GM23338 (cell line): Measurements from ENCODE around the gene SMIM28. TPM values are rescaled to one million over a fixed set of nuclear protein-coding genes. Genes with fewer than 3 reads are reported as not detected.

ENCODE experiments used
- ATAC-seq: fragments of 200-7000 bp; cut with Tn5 transposase; 3 replicates; pipeline ENCODE4 v1.9.1; 2020
- DNase-seq: peaks from one replicate; pipeline ENCODE4 v3.0.0-alpha.2; 2015; ENCODE audit warnings: low spot score
- H2AFZ ChIP-seq: fragments of 200-600 bp; sonication (generic); 2 replicates; pipeline ENCODE4 v1.8.0; 2016; ENCODE audit warnings: antibody characterized with exemption, mild to moderate bottlenecking, moderate library complexity
- H3F3A ChIP-seq: fragments of 200-600 bp; sonication (generic); replicated peaks from 2 replicates; pipeline ENCODE4 v1.8.0; 2017; ENCODE audit warnings: antibody characterized with exemption, mixed run types, low read depth
- H3K27ac ChIP-seq: fragments of 200-600 bp; sonication (generic); 2 replicates; pipeline ENCODE4 v1.6.1; 2016; ENCODE audit warnings: low read depth
- H3K27me3 ChIP-seq: fragments of 200-600 bp; sonication (generic); 2 replicates; pipeline ENCODE4 v1.8.0; 2016; ENCODE audit warnings: mild to moderate bottlenecking, mixed run types, moderate library complexity; ENCODE audit not compliant: insufficient read depth
- H3K36me3 ChIP-seq: fragments of 200-600 bp; sonication (generic); 2 replicates; pipeline ENCODE4 v1.8.0; 2016; ENCODE audit warnings: mild to moderate bottlenecking; ENCODE audit not compliant: insufficient read depth
- H3K4me1 ChIP-seq: fragments of 200-600 bp; sonication (generic); 2 replicates; pipeline ENCODE4 v1.8.0; 2016; ENCODE audit warnings: mild to moderate bottlenecking, moderate library complexity; ENCODE audit not compliant: insufficient read depth
- H3K4me2 ChIP-seq: fragments of 200-600 bp; sonication (generic); 2 replicates; pipeline ENCODE4 v1.7.1; 2017; ENCODE audit warnings: mixed run types
- H3K4me3 ChIP-seq: fragments of 200-600 bp; sonication (generic); 2 replicates; pipeline ENCODE4 v1.6.1; 2016; ENCODE audit warnings: mixed run types
- H3K79me2 ChIP-seq: fragments of 200-600 bp; sonication (generic); replicated peaks from 2 replicates; pipeline ENCODE4 v1.8.0; 2017; ENCODE audit warnings: mild to moderate bottlenecking; ENCODE audit not compliant: insufficient read depth
- H3K9me2 ChIP-seq: fragments of 200-600 bp; sonication (generic); 2 replicates; pipeline ENCODE4 v1.8.0; 2017; ENCODE audit not compliant: insufficient read depth
- H4K20me1 ChIP-seq: fragments of 200-600 bp; sonication (generic); replicated peaks from 2 replicates; pipeline ENCODE4 v1.8.0; 2017; ENCODE audit warnings: mild to moderate bottlenecking; ENCODE audit not compliant: insufficient read depth
- H3K27ac Mint-ChIP-seq: 2 replicates; pipeline ENCODE4 v1.8.0; 2020; ENCODE audit warnings: inconsistent platforms, mild to moderate bottlenecking, moderate library complexity, mixed read lengths
- H3K27me3 Mint-ChIP-seq: 3 replicates; pipeline ENCODE4 v1.8.0; 2022; ENCODE audit warnings: low read depth, mild to moderate bottlenecking, moderate library complexity, mixed read lengths, inconsistent platforms; ENCODE audit not compliant: insufficient read depth, poor library complexity
- H3K36me3 Mint-ChIP-seq: 3 replicates; pipeline ENCODE4 v1.8.0; 2021; ENCODE audit warnings: low read depth, mild to moderate bottlenecking, inconsistent platforms, moderate library complexity, mixed read lengths
- H3K4me1 Mint-ChIP-seq: 3 replicates; pipeline ENCODE4 v1.8.0; 2020; ENCODE audit warnings: mild to moderate bottlenecking, inconsistent platforms, mixed read lengths
- H3K4me3 Mint-ChIP-seq: 3 replicates; pipeline ENCODE4 v1.8.0; 2021; ENCODE audit warnings: moderate library complexity, mild to moderate bottlenecking, inconsistent platforms, mixed read lengths
- H3K9me3 Mint-ChIP-seq: 3 replicates; pipeline ENCODE4 v1.8.0; 2020; ENCODE audit warnings: moderate library complexity, mild to moderate bottlenecking, inconsistent platforms, mixed read lengths
- CTCF ChIP-seq, 2 experiments: fragments of 200-600 bp in 1 of 2; sonication (generic) in 1 of 2; conservative IDR thresholded peaks; 2 replicates each; pipeline versions ENCODE4 v1.5.1 to v1.6.1; 2016 to 2017; ENCODE audit warnings: antibody characterized with exemption in 2 of 2, low read depth in 2 of 2, mild to moderate bottlenecking in 2 of 2, moderate library complexity in 1 of 2
- ETS1 ChIP-seq: IDR thresholded peaks from 2 replicates; pipeline ENCODE4 v1.6.1; 2016; ENCODE audit warnings: antibody characterized with exemption
- EZH2 ChIP-seq: fragments of 200-600 bp; sonication (generic); IDR thresholded peaks from one replicate; pipeline ENCODE4 v1.8.0; 2017; ENCODE audit warnings: antibody characterized with exemption, mild to moderate bottlenecking, low read depth; ENCODE audit not compliant: unreplicated experiment
- JUNB ChIP-seq: IDR thresholded peaks from one replicate; pipeline ENCODE4 v1.6.1; 2016; ENCODE audit warnings: antibody characterized with exemption; ENCODE audit not compliant: unreplicated experiment
- NANOG ChIP-seq: IDR thresholded peaks from 2 replicates; pipeline ENCODE4 v1.6.1; 2016; ENCODE audit warnings: antibody characterized with exemption, borderline replicate concordance
- REST ChIP-seq: IDR thresholded peaks from one replicate; pipeline ENCODE4 v1.6.1; 2018; ENCODE audit warnings: antibody characterized with exemption; ENCODE audit not compliant: unreplicated experiment
- STAT1 ChIP-seq: IDR thresholded peaks from one replicate; pipeline ENCODE4 v1.6.1; 2016; ENCODE audit warnings: antibody characterized with exemption; ENCODE audit not compliant: unreplicated experiment
- ZNF114 ChIP-seq: fragments of 250-450 bp; sonication (Bioruptor Pico); IDR thresholded peaks from 2 replicates; pipeline ENCODE4 v1.5.0; 2020; ENCODE audit warnings: mild to moderate bottlenecking, moderate library complexity
- ZNF331 ChIP-seq: fragments of 250-450 bp; sonication (Bioruptor Pico); IDR thresholded peaks from 2 replicates; pipeline ENCODE4 v1.5.0; 2020; ENCODE audit warnings: low read depth, mild to moderate bottlenecking, moderate library complexity
- ZNF462 ChIP-seq: fragments of 250-450 bp; sonication (Bioruptor Pico); IDR thresholded peaks from 2 replicates; pipeline ENCODE4 v1.5.0; 2020; ENCODE audit warnings: mild to moderate bottlenecking, moderate library complexity
- polyA plus RNA-seq: library from polyadenylated mRNA; unstranded; fragments of >200 nt; fragmentation: Nextera tagmentation; extraction: Ambion mirVana; gene quantifications from 2 replicates; pipeline ENCODE4 v1.2.1, GENCODE V29; 2016
- total RNA-seq: library from RNA; depleted of rRNA; stranded (reverse); fragments of >200 nt; shearing (Covaris generic); gene quantifications from 2 replicates; pipeline ENCODE4 v1.2.3, GENCODE V29; 2014

SMIM28 gene
- total and polyA plus RNA-seq, 2 experiments from 2014 or later = not detected

GRCh38 chr6:138405816-138406413, 28.2 kb downstream of the SMIM28 start (continued):
- TF ChIP-seq REST = no peak
- TF ChIP-seq STAT1 = no peak
- no peak for TF ChIP-seq ETS1

GRCh38 chr6:138406443-138406842, 28.7 kb downstream of the SMIM28 start:
- peaks cover 37% of the 10 kb centered on the region for H3K36me3 ChIP-seq
- no peaks in the 10 kb centered on the region; the same call in 1 of the 2 replicates for H3K4me1 ChIP-seq
- Mint-ChIP-seq H3K36me3 (peaks cover 52% of the 10 kb centered on the region), H3K27me3 (peaks cover 7% of the 10 kb centered on the region), H3K4me3 (no peak overlapping the region), H3K27ac (no peak overlapping the region), H3K9me3 (no peaks in the 10 kb centered on the region), H3K4me1 (peaks cover 5% of the 10 kb centered on the region)
- H3F3A ChIP-seq = no peaks in the 10 kb centered on the region; the same call in 1 of the 2 replicates
- H3K27ac ChIP-seq = no peak overlapping the region
- no peaks in the 10 kb centered on the region for H3K27me3 ChIP-seq
- no peaks in the 10 kb centered on the region; the same call in 1 of the 2 replicates for H4K20me1 ChIP-seq
- H3K79me2 ChIP-seq = no peaks in the 10 kb centered on the region
- no peak overlapping the region for H2AFZ ChIP-seq
- H3K9me2 ChIP-seq = no peaks in the 10 kb centered on the region
- H3K4me3 ChIP-seq = no peak overlapping the region
- no peak overlapping the region for H3K4me2 ChIP-seq
- no peak for ATAC-seq
- DNase-seq = no peak
- no peak for TF ChIP-seq ETS1
- TF ChIP-seq NANOG = no peak
- no peak for TF ChIP-seq EZH2
- TF ChIP-seq STAT1 = no peak
- TF ChIP-seq ZNF114 (CRISPR knock-in tag) = no peak
- TF ChIP-seq ZNF331 (CRISPR knock-in tag) = no peak
- no peak for TF ChIP-seq CTCF (conservative IDR thresholded peaks at IDR 0.05; ENCODE audit: low read depth in 2 of 2)
- no peak for TF ChIP-seq JUNB
- no peak for TF ChIP-seq ZNF462 (CRISPR knock-in tag)
